Measurements from ENCODE around the gene GPR62.

The GPR62 gene

DNA sequence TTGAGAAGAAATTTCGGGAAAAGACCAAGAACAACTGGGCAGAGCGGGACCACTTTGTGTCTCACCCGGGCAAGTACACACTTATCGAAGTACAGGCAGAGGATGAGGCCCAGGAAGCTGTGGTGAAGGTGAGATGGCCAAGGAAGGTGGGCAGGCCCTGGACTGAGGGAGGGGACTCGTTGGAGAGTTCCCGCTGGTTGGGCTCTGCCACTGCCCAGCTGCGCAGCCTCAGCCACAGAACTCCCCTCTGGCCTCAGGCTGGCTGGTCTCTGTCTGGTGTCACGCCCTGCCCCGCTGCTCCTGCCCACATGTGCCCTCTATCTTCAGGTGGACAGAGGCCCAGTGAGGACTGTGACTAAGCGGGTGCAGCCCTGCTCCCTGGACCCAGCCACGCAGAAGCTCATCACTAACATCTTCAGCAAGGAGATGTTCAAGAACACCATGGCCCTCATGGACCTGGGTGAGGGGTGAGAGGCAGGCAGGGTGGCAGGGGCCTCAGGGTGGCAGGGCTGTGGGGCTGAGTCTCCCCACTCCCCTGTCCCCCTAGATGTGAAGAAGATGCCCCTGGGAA, 10.6 kb upstream of the GPR62 start:
- no peak overlapping the region for H3K4me3 ChIP-seq (replicated peaks in 1 of 2; ENCODE audit: low read depth in 2 of 2, low read length in 2 of 2)
- TF ChIP-seq, protein P1, sequence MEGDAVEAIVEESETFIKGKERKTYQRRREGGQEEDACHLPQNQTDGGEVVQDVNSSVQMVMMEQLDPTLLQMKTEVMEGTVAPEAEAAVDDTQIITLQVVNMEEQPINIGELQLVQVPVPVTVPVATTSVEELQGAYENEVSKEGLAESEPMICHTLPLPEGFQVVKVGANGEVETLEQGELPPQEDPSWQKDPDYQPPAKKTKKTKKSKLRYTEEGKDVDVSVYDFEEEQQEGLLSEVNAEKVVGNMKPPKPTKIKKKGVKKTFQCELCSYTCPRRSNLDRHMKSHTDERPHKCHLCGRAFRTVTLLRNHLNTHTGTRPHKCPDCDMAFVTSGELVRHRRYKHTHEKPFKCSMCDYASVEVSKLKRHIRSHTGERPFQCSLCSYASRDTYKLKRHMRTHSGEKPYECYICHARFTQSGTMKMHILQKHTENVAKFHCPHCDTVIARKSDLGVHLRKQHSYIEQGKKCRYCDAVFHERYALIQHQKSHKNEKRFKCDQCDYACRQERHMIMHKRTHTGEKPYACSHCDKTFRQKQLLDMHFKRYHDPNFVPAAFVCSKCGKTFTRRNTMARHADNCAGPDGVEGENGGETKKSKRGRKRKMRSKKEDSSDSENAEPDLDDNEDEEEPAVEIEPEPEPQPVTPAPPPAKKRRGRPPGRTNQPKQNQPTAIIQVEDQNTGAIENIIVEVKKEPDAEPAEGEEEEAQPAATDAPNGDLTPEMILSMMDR (IDR thresholded peaks at IDR 0.05; ENCODE audit: low read depth, low read length): no peak
- no peak for DNase-seq (ENCODE audit: low read depth in 2 of 2)

DNA sequence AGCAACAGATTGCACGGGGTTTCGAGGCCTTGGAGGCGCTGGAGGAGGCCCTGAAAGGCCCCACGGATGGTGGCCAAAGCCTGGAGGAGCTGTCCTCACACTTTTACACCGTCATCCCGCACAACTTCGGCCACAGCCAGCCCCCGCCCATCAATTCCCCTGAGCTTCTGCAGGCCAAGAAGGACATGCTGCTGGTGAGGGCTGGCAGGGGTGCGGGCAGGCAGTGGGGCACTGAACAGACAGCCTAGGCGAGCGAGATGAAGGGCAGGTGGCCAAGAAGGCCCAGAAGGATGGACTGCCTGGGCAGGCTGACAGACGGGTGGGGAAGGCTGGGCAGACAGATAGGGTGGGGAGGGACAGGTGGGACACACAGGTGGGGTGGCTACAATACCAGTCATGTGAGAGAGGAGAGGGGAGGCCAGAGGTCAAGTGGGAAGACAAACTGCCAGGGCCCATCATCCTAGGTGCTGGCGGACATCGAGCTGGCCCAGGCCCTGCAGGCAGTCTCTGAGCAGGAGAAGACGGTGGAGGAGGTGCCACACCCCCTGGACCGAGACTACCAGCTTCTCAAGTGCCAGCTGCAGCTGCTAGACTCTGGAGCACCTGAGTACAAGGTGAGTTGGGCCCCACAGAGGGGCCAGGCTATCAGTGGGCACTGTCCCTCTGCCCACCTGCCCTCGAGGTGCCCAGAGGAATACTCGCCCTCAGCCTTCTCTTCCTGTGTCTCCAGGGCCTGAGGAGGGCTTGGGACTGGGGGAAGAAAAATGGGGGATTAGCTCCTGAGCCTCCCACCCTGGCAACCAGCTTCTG, 9.9 kb upstream of the GPR62 start:
- DNase-seq (ENCODE audit: low read depth in 2 of 2): no peak
- no peak overlapping the region for H3K4me3 ChIP-seq (replicated peaks in 1 of 2; ENCODE audit: low read depth in 2 of 2, low read length in 2 of 2)
- TF ChIP-seq, protein P1 (IDR thresholded peaks at IDR 0.05; ENCODE audit: low read depth, low read length): no peak

- no peak overlapping the region for H3K4me3 ChIP-seq (replicated peaks in 1 of 2; ENCODE audit: low read depth in 2 of 2, low read length in 2 of 2)
- TF ChIP-seq, protein P1 (IDR thresholded peaks at IDR 0.05; ENCODE audit: low read depth, low read length): no peak
- no peak for DNase-seq (ENCODE audit: low read depth in 2 of 2)
Observed at GRCh38 chr3:51945926-51946705, 9.1 kb upstream of the GPR62 start.

GRCh38 chr3:51946796-51947195, 8.4 kb upstream of the GPR62 start:
- DNase-seq (ENCODE audit: low read depth in 2 of 2): no peak

DNA sequence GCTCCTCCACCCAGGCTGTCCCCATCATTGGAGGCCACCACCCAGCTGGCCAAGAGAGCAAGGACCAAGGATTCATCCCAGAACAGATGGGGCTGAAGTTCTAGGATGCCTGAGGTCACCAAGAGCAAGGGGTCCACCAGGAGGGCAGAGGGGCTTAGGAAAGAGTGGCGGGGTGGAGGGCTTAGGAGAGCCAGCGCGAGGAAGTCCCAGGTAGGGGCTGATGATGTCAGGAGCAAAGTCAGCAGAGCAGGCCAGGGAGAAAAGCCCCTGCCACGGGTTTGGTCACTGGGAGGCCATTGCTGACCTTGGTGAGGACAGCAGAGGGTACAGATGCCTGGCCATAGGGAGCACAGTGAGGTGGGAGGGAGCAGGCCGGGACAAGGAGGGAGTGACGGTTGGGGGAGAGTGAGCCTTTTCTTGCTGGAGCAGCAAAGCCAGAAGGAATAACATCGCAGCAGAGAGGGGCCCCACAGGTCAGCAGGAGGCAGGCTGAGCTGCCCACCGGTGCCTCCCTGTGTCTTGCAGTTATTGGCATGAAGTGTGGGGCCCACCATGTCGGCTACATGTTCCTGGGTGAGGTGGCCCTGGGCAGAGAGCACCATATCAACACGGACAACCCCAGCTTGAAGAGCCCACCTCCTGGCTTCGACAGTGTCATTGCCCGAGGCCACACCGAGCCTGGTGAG, 7.8 kb upstream of the GPR62 start:
- DNase-seq (ENCODE audit: low read depth in 2 of 2): no peak
- TF ChIP-seq, protein P1 (IDR thresholded peaks at IDR 0.05; ENCODE audit: low read depth, low read length): no peak
- H3K4me3 ChIP-seq (replicated peaks in 1 of 2; ENCODE audit: low read depth in 2 of 2, low read length in 2 of 2): no peak overlapping the region

More at GRCh38 chr3:51946796-51947195, 8.4 kb upstream of the GPR62 start:
- TF ChIP-seq, protein P1 (IDR thresholded peaks at IDR 0.05; ENCODE audit: low read depth, low read length): no peak
- no peak overlapping the region for H3K4me3 ChIP-seq (replicated peaks in 1 of 2; ENCODE audit: low read depth in 2 of 2, low read length in 2 of 2)

- TF ChIP-seq, protein P1 (IDR thresholded peaks at IDR 0.05; ENCODE audit: low read depth, low read length): no peak
- DNase-seq (ENCODE audit: low read depth in 2 of 2): no peak
- H3K4me3 ChIP-seq (replicated peaks in 1 of 2; ENCODE audit: low read depth in 2 of 2, low read length in 2 of 2): no peak overlapping the region
Observed at GRCh38 chr3:51948016-51948580, 7.1 kb upstream of the GPR62 start.

All from cardiac fibroblast (primary cell).